H1 (cell line): ENCODE results near the gene EBLN2. TPM values are rescaled to one million over a fixed set of nuclear protein-coding genes. Genes with fewer than 3 reads are reported as not detected.

Source experiments
- CEBPB ChIP-seq: IDR thresholded peaks from 2 replicates; pipeline ENCODE4 v1.6.1; 2012; ENCODE audit warnings: low read depth, low read length
- KDM1A ChIP-seq: fragments of 200-600, 300-600 bp; sonication (generic); IDR thresholded peaks from 2 replicates; pipeline ENCODE4 v1.7.1; 2016; ENCODE audit warnings: mild to moderate bottlenecking, low read length, borderline replicate concordance
- RAD21 ChIP-seq, 2 experiments: IDR thresholded peaks in 1 of 2; conservative IDR thresholded peaks in 1 of 2; 2 replicates each; pipeline ENCODE4 v1.6.1; 2011; ENCODE audit warnings: low read depth in 2 of 2, low read length in 2 of 2, improper control_type of control experiment in 1 of 2, inconsistent platforms in 1 of 2, mild to moderate bottlenecking in 1 of 2, moderate library complexity in 1 of 2
- RXRA ChIP-seq: IDR thresholded peaks from 2 replicates; pipeline ENCODE4 v1.6.1; 2011; ENCODE audit warnings: low read depth, mild to moderate bottlenecking, low read length, moderate library complexity; ENCODE audit not compliant: insufficient read depth
- SP1 ChIP-seq: IDR thresholded peaks from 2 replicates; pipeline ENCODE4 v1.6.1; 2011; ENCODE audit warnings: low read depth, low read length
- SRF ChIP-seq: IDR thresholded peaks from 2 replicates; pipeline ENCODE4 v1.6.1; 2011; ENCODE audit warnings: mild to moderate bottlenecking, low read depth, low read length, moderate library complexity
- YY1 ChIP-seq: IDR thresholded peaks from 2 replicates; pipeline ENCODE4 v1.6.1; 2011; ENCODE audit warnings: low read depth, mild to moderate bottlenecking, low read length
- polyA plus RNA-seq, 7 experiments: library from polyadenylated mRNA; depleted of rRNA in 3 of 7; stranded (reverse) in 5 of 7; unstranded in 2 of 7; fragments of >200 nt in 5 of 7; fragments of 200-250 nt in 2 of 7; gene quantifications; 1 replicate in 5 of 7; 2 replicates in 1 of 7; 4 replicates in 1 of 7; pipeline versions ENCODE4 v1.2.1 to v1.2.3, GENCODE V29; 2011 to 2013; ENCODE audit warnings: missing spikeins in 2 of 7, mixed read lengths in 2 of 7
- total RNA-seq: library from RNA; stranded (reverse); fragmentation: NEBNext Ultra II Directional; extraction: Animal tissue kit (Norgen Biotek cat#: 25700); gene quantifications from 2 replicates; pipeline ENCODE4 v1.2.1, GENCODE V29; 2021

EBLN2 gene
- total and polyA plus RNA-seq, 2 of the 8 experiments (the other 6 are each of a cell fraction or from before 2014, with no cell fraction given) = 1.9 to 3.8 TPM

DNA sequence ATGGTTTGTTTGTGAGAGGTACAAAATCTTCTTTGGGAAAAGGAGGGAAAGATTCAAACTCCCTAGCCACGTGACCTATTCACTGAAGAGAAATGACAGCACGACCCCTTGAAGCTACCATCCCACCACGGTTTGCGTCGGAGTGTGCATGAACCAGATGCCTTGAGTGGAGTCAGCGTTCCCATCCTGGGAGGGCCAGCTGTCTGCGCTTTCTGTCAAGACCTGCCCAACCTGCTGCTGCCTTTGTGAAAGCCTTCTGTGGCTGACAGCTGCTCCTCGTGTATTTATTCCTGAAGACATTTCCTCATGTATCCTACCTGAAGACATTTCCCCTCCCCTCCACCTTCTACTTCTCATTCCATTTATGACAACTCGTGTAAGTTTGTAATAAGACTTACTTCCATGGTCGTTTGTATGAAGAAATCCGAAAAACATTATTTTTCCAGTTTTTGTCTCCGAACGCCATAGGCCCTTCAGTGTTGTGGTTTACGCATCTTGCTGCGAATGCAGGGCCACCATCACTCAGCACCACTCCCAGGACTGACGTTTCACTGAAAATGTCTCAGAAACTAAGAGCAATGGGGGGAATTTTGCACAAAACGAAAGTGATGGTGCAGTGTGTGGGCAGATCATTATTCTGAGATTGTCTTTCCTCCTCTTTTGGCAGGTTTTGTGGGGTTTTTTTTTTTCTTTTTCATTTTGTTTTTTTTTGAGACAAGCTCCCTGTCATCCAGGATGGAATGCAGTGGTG lies 18.9 kb downstream of the EBLN2 start (continued):
- TF ChIP-seq CEBPB = no peak
- no peak for TF ChIP-seq SRF
- no peak for TF ChIP-seq YY1
- no peak for TF ChIP-seq KDM1A
- no peak for TF ChIP-seq RAD21 (IDR thresholded peaks at IDR 0.05 in 1 of 2, conservative IDR thresholded peaks at IDR 0.05 in 1 of 2; ENCODE audit: low read depth in 2 of 2, low read length in 2 of 2)
- no peak for TF ChIP-seq SP1
- no peak for TF ChIP-seq RXRA
